ENCODE results near the gene SLC43A3. TPM values are rescaled to one million over a fixed set of nuclear protein-coding genes. Genes with fewer than 3 reads are reported as not detected.

The SLC43A3 gene
- 100 to 1,000 TPM in 1 of 2 donors, 10 to 100 TPM in 1; 86.9 to 308 TPM for total RNA-seq

GRCh38 chr11:57426929-57427726 is at the start of gene SLC43A3:
Gene SLC43A3, minus strand, starts transcription at chr11:57427121. Its CDS starts 949 bp downstream, at chr11:57426172.
- peaks cover 54 to 56% of the 10 kb centered on the region in 2 donors for H3K4me1 Mint-ChIP-seq (ENCODE audit: low read depth in 2 of 2)
- H3K4me3 Mint-ChIP-seq: peak within 1 kb of the TSS; percentile 96
- no peaks in the 10 kb centered on the region for H3K27me3 Mint-ChIP-seq
- H3K27ac Mint-ChIP-seq: peak within 1 kb of the TSS; percentile 90 to 94
- DNase-seq (ENCODE audit: low spot score) (peak; percentile 87), ATAC-seq (peak; percentile 79 to 80)
- peaks cover 20% of the 10 kb centered on the region for H3K36me3 Mint-ChIP-seq
- H3K9me3 Mint-ChIP-seq: no peaks in the 10 kb centered on the region

- no peak for DNase-seq (ENCODE audit: low spot score)
- Mint-ChIP-seq H3K4me3 (peak overlapping the region; percentile 65), H3K4me1 (ENCODE audit: low read depth in 2 of 2) (peaks cover 18 to 26% of the 10 kb centered on the region in 2 donors), H3K36me3 (no peaks in the 10 kb centered on the region), H3K9me3 (no peaks in the 10 kb centered on the region), H3K27me3 (peaks cover 3 to 10% of the 10 kb centered on the region in 2 donors), H3K27ac (no peak overlapping the region)
- ATAC-seq: peak; percentile 60 to 77
Measured at GRCh38 chr11:57476047-57476756, 49.3 kb upstream of the SLC43A3 start.

- no peak overlapping the region for H3K27ac Mint-ChIP-seq
- no peaks in the 10 kb centered on the region for H3K36me3 Mint-ChIP-seq
- peaks cover 0 to 5% of the 10 kb centered on the region in 2 donors for H3K27me3 Mint-ChIP-seq
- H3K4me3 Mint-ChIP-seq: peak overlapping the region; percentile 65
- H3K9me3 Mint-ChIP-seq: no peaks in the 10 kb centered on the region
- peaks cover 18 to 26% of the 10 kb centered on the region in 2 donors for H3K4me1 Mint-ChIP-seq (ENCODE audit: low read depth in 2 of 2)
- no peak for ATAC-seq
- no peak for DNase-seq (ENCODE audit: low spot score)
Measured at GRCh38 chr11:57475671-57476046, 48.7 kb upstream of the SLC43A3 start.

GRCh38 chr11:57475191-57475590 is 48.3 kb upstream of the SLC43A3 start:
- ATAC-seq: no peak
- Mint-ChIP-seq H3K27ac (no peak overlapping the region), H3K4me3 (peak overlapping the region; percentile 65), H3K9me3 (no peaks in the 10 kb centered on the region), H3K4me1 (ENCODE audit: low read depth in 2 of 2) (peaks cover 16 to 25% of the 10 kb centered on the region in 2 donors), H3K27me3 (peaks cover 0 to 5% of the 10 kb centered on the region in 2 donors), H3K36me3 (no peaks in the 10 kb centered on the region)
- no peak for DNase-seq (ENCODE audit: low spot score)

- ATAC-seq (no peak), DNase-seq (ENCODE audit: low spot score) (no peak)
- peaks cover 14 to 23% of the 10 kb centered on the region in 2 donors for H3K4me1 Mint-ChIP-seq (ENCODE audit: low read depth in 2 of 2)
- H3K4me3 Mint-ChIP-seq: peak overlapping the region; percentile 65
- H3K27ac Mint-ChIP-seq: no peak overlapping the region
- H3K9me3 Mint-ChIP-seq: no peaks in the 10 kb centered on the region
- no peaks in the 10 kb centered on the region for H3K36me3 Mint-ChIP-seq
- H3K27me3 Mint-ChIP-seq: peaks cover 0 to 5% of the 10 kb centered on the region in 2 donors
Measured at GRCh38 chr11:57474803-57475115, 47.8 kb upstream of the SLC43A3 start.

GRCh38 chr11:57474017-57474802 is 47.3 kb upstream of the SLC43A3 start:
- Mint-ChIP-seq H3K27me3 (peaks cover 0 to 5% of the 10 kb centered on the region in 2 donors), H3K4me3 (peak overlapping the region; percentile 65), H3K4me1 (ENCODE audit: low read depth in 2 of 2) (peaks cover 14 to 23% of the 10 kb centered on the region in 2 donors), H3K36me3 (no peaks in the 10 kb centered on the region), H3K27ac (peak overlapping the region in 1 of 2 donors; percentile 84), H3K9me3 (no peaks in the 10 kb centered on the region)
- ATAC-seq (peak; percentile 76 to 80), DNase-seq (ENCODE audit: low spot score) (no peak)

- no peaks in the 10 kb centered on the region for H3K9me3 Mint-ChIP-seq
- H3K4me3 Mint-ChIP-seq: peak overlapping the region; percentile 58
- DNase-seq (ENCODE audit: low spot score) (no peak), ATAC-seq (no peak)
- H3K27ac Mint-ChIP-seq: peak overlapping the region in 1 of 2 donors; percentile 84
- peaks cover 0 to 5% of the 10 kb centered on the region in 2 donors for H3K27me3 Mint-ChIP-seq
- peaks cover 14 to 23% of the 10 kb centered on the region in 2 donors for H3K4me1 Mint-ChIP-seq (ENCODE audit: low read depth in 2 of 2)
- H3K36me3 Mint-ChIP-seq: no peaks in the 10 kb centered on the region
Measured at GRCh38 chr11:57473285-57473841, 46.4 kb upstream of the SLC43A3 start.

GRCh38 chr11:57471496-57471895 is 44.6 kb upstream of the SLC43A3 start:
- Mint-ChIP-seq H3K27me3 (no peaks in the 10 kb centered on the region), H3K4me3 (no peak overlapping the region), H3K4me1 (ENCODE audit: low read depth in 2 of 2) (peaks cover 14 to 20% of the 10 kb centered on the region in 2 donors), H3K36me3 (no peaks in the 10 kb centered on the region), H3K27ac (no peak overlapping the region), H3K9me3 (no peaks in the 10 kb centered on the region)
- DNase-seq (ENCODE audit: low spot score): no peak
- ATAC-seq: no peak

- Mint-ChIP-seq H3K27me3 (no peaks in the 10 kb centered on the region), H3K4me3 (no peak overlapping the region), H3K27ac (no peak overlapping the region), H3K9me3 (no peaks in the 10 kb centered on the region), H3K4me1 (ENCODE audit: low read depth in 2 of 2) (peaks cover 11 to 12% of the 10 kb centered on the region in 2 donors), H3K36me3 (no peaks in the 10 kb centered on the region)
- ATAC-seq (no peak), DNase-seq (ENCODE audit: low spot score) (no peak)
Measured at GRCh38 chr11:57469268-57469667, 42.3 kb upstream of the SLC43A3 start.

GRCh38 chr11:57468276-57468675 is 41.4 kb upstream of the SLC43A3 start:
- DNase-seq (ENCODE audit: low spot score) (no peak), ATAC-seq (no peak)
- H3K27me3 Mint-ChIP-seq: no peaks in the 10 kb centered on the region
- peaks cover 3 to 5% of the 10 kb centered on the region in 2 donors for H3K4me1 Mint-ChIP-seq (ENCODE audit: low read depth in 2 of 2)
- no peak overlapping the region for H3K4me3 Mint-ChIP-seq
- no peak overlapping the region for H3K27ac Mint-ChIP-seq
- no peaks in the 10 kb centered on the region for H3K9me3 Mint-ChIP-seq
- H3K36me3 Mint-ChIP-seq: no peaks in the 10 kb centered on the region

- no peak overlapping the region for H3K4me3 Mint-ChIP-seq
- DNase-seq (ENCODE audit: low spot score): no peak
- ATAC-seq: no peak
- no peaks in the 10 kb centered on the region for H3K9me3 Mint-ChIP-seq
- no peak overlapping the region for H3K27ac Mint-ChIP-seq
- no peaks in the 10 kb centered on the region for H3K36me3 Mint-ChIP-seq
- H3K27me3 Mint-ChIP-seq: peaks cover 0 to 5% of the 10 kb centered on the region in 2 donors
- peaks cover 6 to 8% of the 10 kb centered on the region in 2 donors for H3K4me1 Mint-ChIP-seq (ENCODE audit: low read depth in 2 of 2)
Measured at GRCh38 chr11:57467508-57468157, 40.7 kb upstream of the SLC43A3 start.

GRCh38 chr11:57466680-57467079 is 39.8 kb upstream of the SLC43A3 start:
- peaks cover 1 to 8% of the 10 kb centered on the region in 2 donors for H3K27me3 Mint-ChIP-seq
- no peaks in the 10 kb centered on the region for H3K36me3 Mint-ChIP-seq
- no peak for DNase-seq (ENCODE audit: low spot score)
- no peak overlapping the region for H3K4me3 Mint-ChIP-seq
- no peak overlapping the region for H3K27ac Mint-ChIP-seq
- H3K9me3 Mint-ChIP-seq: no peaks in the 10 kb centered on the region
- peaks cover 10 to 11% of the 10 kb centered on the region in 2 donors for H3K4me1 Mint-ChIP-seq (ENCODE audit: low read depth in 2 of 2)
- no peak for ATAC-seq

All from natural killer cell treated with Interleukin-12 subunit alpha and Interleukin-12 subunit beta and Interleukin-15 and Interleukin-18, amount 100 ng/mL, for 72 hours (primary cell).